ENCODE results near the gene AFF1. TPM values are rescaled to one million over a fixed set of nuclear protein-coding genes. Genes with fewer than 3 reads are reported as not detected.
A peak's percentile ranks its signal among the peaks of the same experiment; 100 is the strongest.
"Not testable (repeated sequence)": the region's sequence is repeated elsewhere in the genome, so short reads cannot be mapped to it uniquely, and the experiment has no call there.

AFF1 gene
- total and polyA plus RNA-seq, 2 experiments from 2014 or later = 9.4 to 13.8 TPM

GRCh38 chr4:87034527-87034926 is 99.7 kb downstream of the AFF1 start:
- Histone ChIP-seq H3K4me3 (no peak overlapping the region), H3K4me2 (ENCODE audit: unreplicated experiment) (no peak overlapping the region), H4K20me1 (ENCODE audit: insufficient read depth) (peaks cover 4% of the 10 kb centered on the region; the same call in 1 of the 2 replicates), H3K4me1 (ENCODE audit: insufficient read depth) (peaks cover 80% of the 10 kb centered on the region), H3K79me2 (ENCODE audit: insufficient read depth) (peaks cover 92% of the 10 kb centered on the region), H3K9me2 (ENCODE audit: insufficient read depth) (no peaks in the 10 kb centered on the region), H3K9ac (no peak overlapping the region), H3F3A (ENCODE audit: insufficient read depth) (peaks cover 31% of the 10 kb centered on the region), H2AFZ (no peak overlapping the region), H3K27me3 (replicated peaks; ENCODE audit: insufficient read depth) (no peaks in the 10 kb centered on the region), H3K27ac (no peak overlapping the region), H3K36me3 (ENCODE audit: low read depth) (no peaks in the 10 kb centered on the region), H3K9me3 (ENCODE audit: low read depth) (no peaks in the 10 kb centered on the region)
- 35 to 43% methylated on average over 3 of the region's 3 CpGs for WGBS, 2 experiments (ENCODE audit: low coverage in 1 of 2, low lambda C conversion rate in 2 of 2, missing lambda C conversion rate in 2 of 2)
- in situ Hi-C loops (cut with MboI) = no loop called here
- no peak for DNase-seq
- TF ChIP-seq EZH2phosphoT487 (IDR thresholded peaks at IDR 0.05; ENCODE audit: insufficient read depth, low read depth) = no peak
- TF ChIP-seq EZH2 (IDR thresholded peaks at IDR 0.05; ENCODE audit: insufficient read depth, poor library complexity, severe bottlenecking) = no peak

DNA sequence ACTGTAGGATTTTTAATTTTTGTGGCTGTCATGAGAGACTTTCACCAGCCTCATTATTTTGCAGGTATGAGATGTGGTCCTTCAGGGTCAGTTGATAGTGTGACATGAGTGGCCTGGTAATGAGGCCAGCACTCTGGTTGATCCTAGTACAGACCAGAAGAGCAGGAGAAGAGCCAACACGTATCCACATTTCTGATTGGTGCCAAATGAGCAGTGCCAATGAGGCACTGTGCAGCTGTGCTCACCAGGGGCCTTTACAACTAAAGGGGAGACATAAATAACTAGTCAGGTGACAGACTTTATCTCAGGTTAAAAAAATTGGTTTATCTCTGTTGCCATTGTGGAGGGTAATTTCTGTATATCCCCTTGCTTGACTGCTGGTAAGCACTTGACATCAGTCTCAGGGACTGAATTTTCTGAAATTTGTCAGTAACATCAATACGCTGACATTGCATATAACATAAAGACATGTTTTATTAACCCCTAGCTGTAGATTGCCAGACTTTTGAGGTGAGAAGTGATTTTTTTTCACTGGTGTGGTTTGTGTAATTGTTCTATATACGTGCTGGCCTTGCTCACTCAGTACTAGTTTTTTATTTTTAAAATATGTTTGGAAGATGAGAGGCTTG is 101.2 kb downstream of the AFF1 start:
- in situ Hi-C loops (cut with MboI) = no loop called here
- peaks cover 68% of the 10 kb centered on the region for H3K4me1 ChIP-seq (ENCODE audit: insufficient read depth)

DNA sequence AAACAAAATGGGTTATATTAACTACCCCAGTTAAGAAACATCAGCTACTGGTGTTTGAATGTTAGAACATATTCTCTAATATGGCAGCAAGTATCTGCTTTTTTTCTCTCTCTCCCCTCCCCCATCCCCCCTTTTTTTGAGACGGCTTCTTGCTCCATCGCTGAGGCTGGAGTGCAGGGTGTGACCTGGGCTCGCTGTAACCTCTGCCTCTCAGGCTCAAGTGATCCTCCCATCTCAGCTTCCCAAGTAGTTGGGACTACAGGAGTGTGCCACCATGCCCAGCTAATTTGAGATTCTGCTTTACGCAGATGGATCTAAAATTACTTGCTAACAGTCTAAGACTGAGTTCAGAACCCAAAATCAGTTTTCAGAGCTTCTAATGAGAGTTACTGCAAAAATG is 101.9 kb downstream of the AFF1 start:
- H3K4me2 ChIP-seq (ENCODE audit: unreplicated experiment) = no peak overlapping the region
- H3F3A ChIP-seq (ENCODE audit: insufficient read depth) = peaks cover 26% of the 10 kb centered on the region
- H4K20me1 ChIP-seq (ENCODE audit: insufficient read depth) = no peaks in the 10 kb centered on the region
- no peak overlapping the region for H3K9ac ChIP-seq
- 38 to 52% methylated on average over 3 to 4 of the region's 4 CpGs for WGBS, 2 experiments (ENCODE audit: low coverage in 1 of 2, low lambda C conversion rate in 2 of 2, missing lambda C conversion rate in 2 of 2)
- no peak for DNase-seq
- TF ChIP-seq EZH2 (IDR thresholded peaks at IDR 0.05; ENCODE audit: insufficient read depth, poor library complexity, severe bottlenecking) (no peak), EZH2phosphoT487 (IDR thresholded peaks at IDR 0.05; ENCODE audit: insufficient read depth, low read depth) (no peak)
- H3K27me3 ChIP-seq (replicated peaks; ENCODE audit: insufficient read depth) = no peaks in the 10 kb centered on the region
- H3K79me2 ChIP-seq (ENCODE audit: insufficient read depth) = peaks cover 92% of the 10 kb centered on the region
- in situ Hi-C loops (cut with MboI) = no loop called here
- no peaks in the 10 kb centered on the region for H3K9me3 ChIP-seq (ENCODE audit: low read depth)
- H3K4me3 ChIP-seq = no peak overlapping the region
- peaks cover 67% of the 10 kb centered on the region for H3K4me1 ChIP-seq (ENCODE audit: insufficient read depth)
- no peak overlapping the region for H2AFZ ChIP-seq
- H3K27ac ChIP-seq = no peak overlapping the region
- H3K9me2 ChIP-seq (ENCODE audit: insufficient read depth) = no peaks in the 10 kb centered on the region
- H3K36me3 ChIP-seq (ENCODE audit: low read depth) = no peaks in the 10 kb centered on the region

More for the DNA sequence above, 101.2 kb downstream of the AFF1 start:
- Histone ChIP-seq H3K27ac (no peak overlapping the region), H3K9me2 (ENCODE audit: insufficient read depth) (no peaks in the 10 kb centered on the region), H3K79me2 (ENCODE audit: insufficient read depth) (peaks cover 92% of the 10 kb centered on the region), H3K9ac (no peak overlapping the region), H3F3A (ENCODE audit: insufficient read depth) (peaks cover 32% of the 10 kb centered on the region), H3K27me3 (replicated peaks; ENCODE audit: insufficient read depth) (no peaks in the 10 kb centered on the region), H4K20me1 (ENCODE audit: insufficient read depth) (peaks cover 4% of the 10 kb centered on the region; the same call in 1 of the 2 replicates), H3K36me3 (ENCODE audit: low read depth) (no peaks in the 10 kb centered on the region), H3K4me3 (no peak overlapping the region), H3K9me3 (ENCODE audit: low read depth) (no peaks in the 10 kb centered on the region), H2AFZ (no peak overlapping the region), H3K4me2 (ENCODE audit: unreplicated experiment) (no peak overlapping the region)
- 64 to 67% methylated on average over 3 of the region's 3 CpGs for WGBS, 2 experiments (ENCODE audit: low coverage in 1 of 2, low lambda C conversion rate in 2 of 2, missing lambda C conversion rate in 2 of 2)
- TF ChIP-seq EZH2phosphoT487 (IDR thresholded peaks at IDR 0.05; ENCODE audit: insufficient read depth, low read depth) = no peak
- no peak for TF ChIP-seq EZH2 (IDR thresholded peaks at IDR 0.05; ENCODE audit: insufficient read depth, poor library complexity, severe bottlenecking)
- no peak for DNase-seq

DNA sequence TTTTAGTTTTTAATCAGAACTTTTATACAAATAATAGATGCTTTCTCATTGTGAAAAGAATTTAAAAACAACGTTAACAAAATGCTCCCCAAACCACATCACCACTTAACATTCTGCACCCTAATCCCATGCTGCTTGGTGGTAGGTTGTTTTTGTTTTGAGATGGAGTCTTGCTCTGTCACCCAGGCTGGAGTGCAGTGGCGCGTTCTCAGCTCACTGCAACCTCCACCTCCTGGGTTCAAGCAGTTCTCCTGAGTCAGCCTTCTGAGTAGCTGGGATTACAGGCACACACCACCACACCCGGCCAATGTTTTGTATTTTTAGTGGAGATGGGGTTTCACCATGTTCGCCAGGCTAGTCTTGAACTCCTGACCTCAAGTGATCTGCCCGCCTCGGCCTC is 102.4 kb downstream of the AFF1 start:
- 54 to 58% methylated on average over 7 of the region's 7 CpGs for WGBS, 2 experiments (ENCODE audit: low coverage in 1 of 2, low lambda C conversion rate in 2 of 2, missing lambda C conversion rate in 2 of 2)
- H3K9ac ChIP-seq; H4K20me1 ChIP-seq (ENCODE audit: insufficient read depth); H2AFZ ChIP-seq; in situ Hi-C loops (cut with MboI); H3K4me3 ChIP-seq; H3K27me3 ChIP-seq (replicated peaks; ENCODE audit: insufficient read depth); H3K9me2 ChIP-seq (ENCODE audit: insufficient read depth); H3K9me3 ChIP-seq (ENCODE audit: low read depth); H3K36me3 ChIP-seq (ENCODE audit: low read depth); DNase-seq: not testable (repeated sequence)
- Histone ChIP-seq H3K4me2 (ENCODE audit: unreplicated experiment) (peak overlapping the region; percentile 6), H3K27ac (0 out of 2 replicates have a peak overlapping the region, but pooled peaks have one; percentile 7), H3F3A (ENCODE audit: insufficient read depth) (peaks cover 22% of the 10 kb centered on the region), H3K79me2 (ENCODE audit: insufficient read depth) (peaks cover 92% of the 10 kb centered on the region), H3K4me1 (ENCODE audit: insufficient read depth) (peaks cover 62% of the 10 kb centered on the region)

All from GM23248 (cell line).